HEK293 (cell line): ENCODE measurements around the gene PIP5K1C.

Experiments
- FEZF1 ChIP-seq: fragments of 450-650 bp; formaldehyde crosslinking; IDR thresholded peaks from 2 replicates; pipeline ENCODE4 v1.5.1; 2016; ENCODE audit warnings: missing biosample characterization, missing genetic modification characterization
- GFI1B ChIP-seq: fragments of 450-650 bp; formaldehyde crosslinking; IDR thresholded peaks from 2 replicates; pipeline ENCODE4 v1.5.1; 2016; ENCODE audit warnings: missing biosample characterization, missing genetic modification characterization
- GLI2 ChIP-seq: fragments of 450-650 bp; formaldehyde crosslinking; IDR thresholded peaks from 2 replicates; pipeline ENCODE4; 2017; ENCODE audit warnings: missing biosample characterization, missing genetic modification characterization, low read depth, borderline replicate concordance
- GLIS1 ChIP-seq: fragments of 450-650 bp; formaldehyde crosslinking; IDR thresholded peaks from 2 replicates; pipeline ENCODE4 v1.5.1; 2016; ENCODE audit warnings: missing biosample characterization, missing genetic modification characterization
- PRDM1 ChIP-seq: fragments of 450-650 bp; formaldehyde crosslinking; IDR thresholded peaks from 2 replicates; pipeline ENCODE4; 2016; ENCODE audit warnings: missing biosample characterization, missing genetic modification characterization
- SCRT1 ChIP-seq: fragments of 450-650 bp; formaldehyde crosslinking; IDR thresholded peaks from 2 replicates; pipeline ENCODE4 v1.5.1; 2016; ENCODE audit warnings: missing biosample characterization, missing genetic modification characterization, borderline replicate concordance
- SCRT2 ChIP-seq: fragments of 450-650 bp; formaldehyde crosslinking; IDR thresholded peaks from 2 replicates; pipeline ENCODE4 v1.5.1; 2016; ENCODE audit warnings: missing biosample characterization, missing genetic modification characterization
- ZBTB21 ChIP-seq: fragments of 450-650 bp; formaldehyde crosslinking; IDR thresholded peaks from 2 replicates; pipeline ENCODE4 v1.5.1; 2017; ENCODE audit warnings: missing biosample characterization, missing genetic modification characterization
- ZBTB48 ChIP-seq: fragments of 450-650 bp; formaldehyde crosslinking; IDR thresholded peaks from 2 replicates; pipeline ENCODE4 v1.5.1; 2016; ENCODE audit warnings: missing biosample characterization, missing genetic modification characterization
- ZBTB7A ChIP-seq: fragments of 450-650 bp; formaldehyde crosslinking; IDR thresholded peaks from 2 replicates; pipeline ENCODE4 v1.5.1; 2016; ENCODE audit warnings: low read depth, missing biosample characterization, missing genetic modification characterization
- ZFP37 ChIP-seq: fragments of 450-650 bp; formaldehyde crosslinking; IDR thresholded peaks from 2 replicates; pipeline ENCODE4 v1.5.1; 2016; ENCODE audit warnings: missing biosample characterization, missing genetic modification characterization
- ZFP41 ChIP-seq: fragments of 450-650 bp; formaldehyde crosslinking; IDR thresholded peaks from 2 replicates; pipeline ENCODE4 v1.5.1; 2016; ENCODE audit warnings: missing biosample characterization, missing genetic modification characterization, borderline replicate concordance
- ZNF169 ChIP-seq: fragments of 450-650 bp; formaldehyde crosslinking; IDR thresholded peaks from 2 replicates; pipeline ENCODE4 v1.5.1; 2016; ENCODE audit warnings: missing biosample characterization, missing genetic modification characterization
- ZNF2 ChIP-seq: fragments of 450-650 bp; formaldehyde crosslinking; IDR thresholded peaks from 2 replicates; pipeline ENCODE4 v1.5.1; 2016; ENCODE audit warnings: missing biosample characterization, missing genetic modification characterization
- ZNF335 ChIP-seq: fragments of 450-650 bp; formaldehyde crosslinking; conservative IDR thresholded peaks from 2 replicates; pipeline ENCODE4 v1.5.1; 2016; ENCODE audit warnings: missing biosample characterization, missing genetic modification characterization
- ZNF501 ChIP-seq: fragments of 450-650 bp; formaldehyde crosslinking; IDR thresholded peaks from 2 replicates; pipeline ENCODE4 v1.5.1; 2016; ENCODE audit warnings: missing biosample characterization, missing genetic modification characterization
- ZNF514 ChIP-seq: fragments of 450-650 bp; formaldehyde crosslinking; IDR thresholded peaks from 2 replicates; pipeline ENCODE4 v1.5.1; 2016; ENCODE audit warnings: missing biosample characterization, missing genetic modification characterization
- ZNF548 ChIP-seq: fragments of 450-650 bp; formaldehyde crosslinking; IDR thresholded peaks from 2 replicates; pipeline ENCODE4 v1.5.1; 2016; ENCODE audit warnings: missing biosample characterization, missing genetic modification characterization
- ZNF571 ChIP-seq: fragments of 450-650 bp; formaldehyde crosslinking; IDR thresholded peaks from 2 replicates; pipeline ENCODE4 v1.5.0; 2017; ENCODE audit warnings: missing biosample characterization, missing genetic modification characterization
- ZNF623 ChIP-seq: fragments of 450-650 bp; formaldehyde crosslinking; IDR thresholded peaks from 2 replicates; pipeline ENCODE4 v1.5.1; 2016; ENCODE audit warnings: missing biosample characterization, missing genetic modification characterization
- ZNF654 ChIP-seq: fragments of 450-650 bp; formaldehyde crosslinking; IDR thresholded peaks from 2 replicates; pipeline ENCODE4 v1.5.1; 2016; ENCODE audit warnings: low read depth, missing biosample characterization, missing genetic modification characterization
- ZNF677 ChIP-seq: fragments of 450-650 bp; IDR thresholded peaks from 2 replicates; pipeline ENCODE4 v1.5.0; 2018; ENCODE audit warnings: missing biosample characterization, mild to moderate bottlenecking, missing genetic modification characterization, moderate library complexity
- ZNF747 ChIP-seq: fragments of 450-650 bp; formaldehyde crosslinking; IDR thresholded peaks from 2 replicates; pipeline ENCODE4 v1.5.1; 2016; ENCODE audit warnings: missing biosample characterization, missing genetic modification characterization
- ZNF768 ChIP-seq: fragments of 450-650 bp; formaldehyde crosslinking; IDR thresholded peaks from 2 replicates; pipeline ENCODE4 v1.5.1; 2018; ENCODE audit warnings: missing biosample characterization, mild to moderate bottlenecking, missing genetic modification characterization
- ZNF785 ChIP-seq: fragments of 450-650 bp; formaldehyde crosslinking; IDR thresholded peaks from 2 replicates; pipeline ENCODE4 v1.5.1; 2016; ENCODE audit warnings: missing biosample characterization, missing genetic modification characterization
- ZSCAN16 ChIP-seq: fragments of 450-650 bp; formaldehyde crosslinking; IDR thresholded peaks from 2 replicates; pipeline ENCODE4 v1.5.1; 2016; ENCODE audit warnings: missing biosample characterization, missing genetic modification characterization
- TF ChIP-seq, protein P1 (sequence below): fragments of 450-650 bp; formaldehyde crosslinking; IDR thresholded peaks from 2 replicates; pipeline ENCODE4 v1.5.1; 2016; ENCODE audit warnings: missing biosample characterization, missing genetic modification characterization
- TF ChIP-seq, protein P2 (sequence below): fragments of 450-650 bp; formaldehyde crosslinking; IDR thresholded peaks from 2 replicates; pipeline ENCODE4 v1.5.1; 2016; ENCODE audit warnings: missing biosample characterization, missing genetic modification characterization
- TF ChIP-seq, protein P3 (sequence below): fragments of 450-650 bp; formaldehyde crosslinking; conservative IDR thresholded peaks from 2 replicates; pipeline ENCODE4 v1.5.1; 2016; ENCODE audit warnings: low read depth, missing biosample characterization, missing genetic modification characterization
- TF ChIP-seq, protein P4 (sequence below): fragments of 450-650 bp; formaldehyde crosslinking; IDR thresholded peaks from 2 replicates; pipeline ENCODE4 v1.5.1; 2016; ENCODE audit warnings: missing biosample characterization, missing genetic modification characterization

Gene PIP5K1C

DNA sequence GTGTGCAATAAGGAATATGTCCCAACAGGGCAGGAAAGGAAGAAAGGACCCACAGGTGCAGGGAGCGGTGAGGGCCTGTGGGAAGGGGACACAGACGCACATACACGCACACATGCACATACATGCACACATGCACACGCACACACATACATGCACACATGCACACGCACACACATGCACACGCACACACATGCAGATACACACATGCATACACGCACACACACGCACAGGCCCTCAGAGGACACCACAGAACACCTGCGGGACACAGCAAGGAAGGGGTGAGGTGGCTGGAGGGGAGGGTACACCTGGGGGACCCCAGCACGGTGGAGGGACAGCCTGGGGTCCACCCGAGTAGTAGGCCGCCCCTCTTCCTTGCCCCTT is 12.9 kb downstream of the PIP5K1C start (continued):
- TF ChIP-seq, protein P1, sequence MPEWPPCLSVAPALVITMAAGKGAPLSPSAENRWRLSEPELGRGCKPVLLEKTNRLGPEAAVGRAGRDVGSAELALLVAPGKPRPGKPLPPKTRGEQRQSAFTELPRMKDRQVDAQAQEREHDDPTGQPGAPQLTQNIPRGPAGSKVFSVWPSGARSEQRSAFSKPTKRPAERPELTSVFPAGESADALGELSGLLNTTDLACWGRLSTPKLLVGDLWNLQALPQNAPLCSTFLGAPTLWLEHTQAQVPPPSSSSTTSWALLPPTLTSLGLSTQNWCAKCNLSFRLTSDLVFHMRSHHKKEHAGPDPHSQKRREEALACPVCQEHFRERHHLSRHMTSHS (tag by site-specific recombination): no peak
- no peak for TF ChIP-seq ZBTB7A
- TF ChIP-seq ZNF654: no peak
- TF ChIP-seq ZFP37: no peak
- TF ChIP-seq SCRT2: peak; percentile 97
- TF ChIP-seq GFI1B (tag by site-specific recombination): no peak
- TF ChIP-seq PRDM1 (tag by site-specific recombination): no peak
- TF ChIP-seq ZNF677 (tag by site-specific recombination): no peak
- TF ChIP-seq SCRT1 (tag by site-specific recombination): peak; percentile 94
- no peak for TF ChIP-seq ZNF768 (tag by site-specific recombination)
- no peak for TF ChIP-seq ZNF785 (tag by site-specific recombination)
- no peak for TF ChIP-seq GLIS1 (tag by site-specific recombination)
- TF ChIP-seq ZNF548 (tag by site-specific recombination): no peak
- TF ChIP-seq ZNF623: no peak
- peak; percentile 45; the same call in 1 of the 2 replicates for TF ChIP-seq ZNF2 (tag by site-specific recombination)
- TF ChIP-seq ZFP41 (tag by site-specific recombination): no peak
- TF ChIP-seq GLI2: no peak
- peak; percentile 49 for TF ChIP-seq ZNF335 (tag by site-specific recombination)
- no peak for TF ChIP-seq ZSCAN16 (tag by site-specific recombination)
- peak; percentile 37; the same call in 1 of the 2 replicates for TF ChIP-seq ZBTB48
- no peak for TF ChIP-seq ZNF514 (tag by site-specific recombination)
- TF ChIP-seq ZNF571 (tag by site-specific recombination): no peak
- no peak for TF ChIP-seq ZBTB21 (tag by site-specific recombination)
- TF ChIP-seq, protein P2, sequence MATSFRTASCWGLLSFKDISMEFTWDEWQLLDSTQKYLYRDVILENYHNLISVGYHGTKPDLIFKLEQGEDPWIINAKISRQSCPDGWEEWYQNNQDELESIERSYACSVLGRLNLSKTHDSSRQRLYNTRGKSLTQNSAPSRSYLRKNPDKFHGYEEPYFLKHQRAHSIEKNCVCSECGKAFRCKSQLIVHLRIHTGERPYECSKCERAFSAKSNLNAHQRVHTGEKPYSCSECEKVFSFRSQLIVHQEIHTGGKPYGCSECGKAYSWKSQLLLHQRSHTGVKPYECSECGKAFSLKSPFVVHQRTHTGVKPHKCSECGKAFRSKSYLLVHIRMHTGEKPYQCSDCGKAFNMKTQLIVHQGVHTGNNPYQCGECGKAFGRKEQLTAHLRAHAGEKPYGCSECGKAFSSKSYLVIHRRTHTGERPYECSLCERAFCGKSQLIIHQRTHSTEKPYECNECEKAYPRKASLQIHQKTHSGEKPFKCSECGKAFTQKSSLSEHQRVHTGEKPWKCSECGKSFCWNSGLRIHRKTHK: no peak
- TF ChIP-seq, protein P3, sequence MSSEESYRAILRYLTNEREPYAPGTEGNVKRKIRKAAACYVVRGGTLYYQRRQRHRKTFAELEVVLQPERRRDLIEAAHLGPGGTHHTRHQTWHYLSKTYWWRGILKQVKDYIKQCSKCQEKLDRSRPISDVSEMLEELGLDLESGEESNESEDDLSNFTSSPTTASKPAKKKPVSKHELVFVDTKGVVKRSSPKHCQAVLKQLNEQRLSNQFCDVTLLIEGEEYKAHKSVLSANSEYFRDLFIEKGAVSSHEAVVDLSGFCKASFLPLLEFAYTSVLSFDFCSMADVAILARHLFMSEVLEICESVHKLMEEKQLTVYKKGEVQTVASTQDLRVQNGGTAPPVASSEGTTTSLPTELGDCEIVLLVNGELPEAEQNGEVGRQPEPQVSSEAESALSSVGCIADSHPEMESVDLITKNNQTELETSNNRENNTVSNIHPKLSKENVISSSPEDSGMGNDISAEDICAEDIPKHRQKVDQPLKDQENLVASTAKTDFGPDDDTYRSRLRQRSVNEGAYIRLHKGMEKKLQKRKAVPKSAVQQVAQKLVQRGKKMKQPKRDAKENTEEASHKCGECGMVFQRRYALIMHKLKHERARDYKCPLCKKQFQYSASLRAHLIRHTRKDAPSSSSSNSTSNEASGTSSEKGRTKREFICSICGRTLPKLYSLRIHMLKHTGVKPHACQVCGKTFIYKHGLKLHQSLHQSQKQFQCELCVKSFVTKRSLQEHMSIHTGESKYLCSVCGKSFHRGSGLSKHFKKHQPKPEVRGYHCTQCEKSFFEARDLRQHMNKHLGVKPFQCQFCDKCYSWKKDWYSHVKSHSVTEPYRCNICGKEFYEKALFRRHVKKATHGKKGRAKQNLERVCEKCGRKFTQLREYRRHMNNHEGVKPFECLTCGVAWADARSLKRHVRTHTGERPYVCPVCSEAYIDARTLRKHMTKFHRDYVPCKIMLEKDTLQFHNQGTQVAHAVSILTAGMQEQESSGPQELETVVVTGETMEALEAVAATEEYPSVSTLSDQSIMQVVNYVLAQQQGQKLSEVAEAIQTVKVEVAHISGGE (tag by site-specific recombination): no peak
- no peak for TF ChIP-seq FEZF1 (tag by site-specific recombination)
- no peak for TF ChIP-seq ZNF501
- TF ChIP-seq ZNF747 (tag by site-specific recombination): no peak
- TF ChIP-seq, protein P4, sequence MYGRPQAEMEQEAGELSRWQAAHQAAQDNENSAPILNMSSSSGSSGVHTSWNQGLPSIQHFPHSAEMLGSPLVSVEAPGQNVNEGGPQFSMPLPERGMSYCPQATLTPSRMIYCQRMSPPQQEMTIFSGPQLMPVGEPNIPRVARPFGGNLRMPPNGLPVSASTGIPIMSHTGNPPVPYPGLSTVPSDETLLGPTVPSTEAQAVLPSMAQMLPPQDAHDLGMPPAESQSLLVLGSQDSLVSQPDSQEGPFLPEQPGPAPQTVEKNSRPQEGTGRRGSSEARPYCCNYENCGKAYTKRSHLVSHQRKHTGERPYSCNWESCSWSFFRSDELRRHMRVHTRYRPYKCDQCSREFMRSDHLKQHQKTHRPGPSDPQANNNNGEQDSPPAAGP (tag by site-specific recombination): no peak
- TF ChIP-seq ZNF169 (tag by site-specific recombination): no peak
